NCI-H510A (cell line): ENCODE data around the gene CD274.

ENCODE experiments used
- DNase-seq: peaks from one replicate; lab custom pipeline; 2025; lab: John Stamatoyannopoulos, UW

The CD274 gene

GRCh38 chr9:5500441-5501235, 50.3 kb downstream of the CD274 start:
- no peak for DNase-seq

- DNase-seq, result no peak
These were observed 52.2 kb downstream of the CD274 start for GRCh38 chr9:5502553-5502952.

GRCh38 chr9:5509573-5509972, 59.2 kb downstream of the CD274 start:
- DNase-seq, result no peak

- no peak for DNase-seq
These were observed 60.1 kb downstream of the CD274 start, which contains the start of gene PDCD1LG2 for GRCh38 chr9:5510360-5510931. Gene PDCD1LG2, plus strand, starts transcription at chr9:5510531. Its CDS starts 12,016 bp downstream, at chr9:5522547.

GRCh38 chr9:5510989-5511388, 60.6 kb downstream of the CD274 start:
- no peak for DNase-seq

- DNase-seq, result no peak
These were observed 61.1 kb downstream of the CD274 start for GRCh38 chr9:5511476-5511875.

- no peak for DNase-seq
These were observed 61.7 kb downstream of the CD274 start for GRCh38 chr9:5511935-5512580.

- no peak for DNase-seq
These were observed 62.5 kb downstream of the CD274 start for GRCh38 chr9:5512658-5513452.

- DNase-seq, result no peak
These were observed 63.7 kb downstream of the CD274 start for GRCh38 chr9:5513966-5514616.

GRCh38 chr9:5514617-5515260, 64.4 kb downstream of the CD274 start:
- no peak for DNase-seq

GRCh38 chr9:5515261-5515650, 64.9 kb downstream of the CD274 start:
- DNase-seq, result no peak

GRCh38 chr9:5516453-5517220, 66.3 kb downstream of the CD274 start:
- no peak for DNase-seq

- no peak for DNase-seq
These were observed 68.0 kb downstream of the CD274 start for GRCh38 chr9:5518171-5518936.

- no peak for DNase-seq
These were observed 68.6 kb downstream of the CD274 start for GRCh38 chr9:5518937-5519319.
